Spleen (tissue), 7 donors: ENCODE measurements around the gene MYL5.
"Not testable (repeated sequence)": the region's sequence is repeated elsewhere in the genome, so short reads cannot be mapped to it uniquely, and the experiment has no call there.

Experiments used
- POLR2A ChIP-seq, 3 donors: fragments of 450-650 bp; IDR thresholded peaks; one replicate each; pipeline ENCODE4 v1.5.1; 2017; ENCODE audit warnings: antibody characterized with exemption in 3 of 3, mild to moderate bottlenecking in 1 of 3
- POLR2AphosphoS5 ChIP-seq, 3 donors: sonication (generic); formaldehyde crosslinking; IDR thresholded peaks; one replicate each; pipeline ENCODE4 v1.5.1; 2017; ENCODE audit warnings: antibody characterized with exemption in 3 of 3
- TF ChIP-seq, protein P1 (sequence below), 11 experiments: fragments of 200-600 bp in 7 of 11; fragments of 450-650 bp in 4 of 11; sonication (generic) in 4 of 11; IDR thresholded peaks in 8 of 11; conservative IDR thresholded peaks in 3 of 11; 1 replicate in 7 of 11; 2 replicates in 4 of 11; pipeline versions ENCODE4 v1.4.0 to v1.8.0; 2016 to 2021; ENCODE audit warnings: antibody characterized with exemption in 11 of 11, inconsistent platforms in 4 of 11, mild to moderate bottlenecking in 1 of 11
- donor health status: DM: no; HTN: no; CAD: no; lungs with moderate emphysema.
- donor health status: DM: no; HTN: no; CAD: no.
- donor health status: DM: no; HTN: no; CAD: no.

- TF ChIP-seq, protein P1, sequence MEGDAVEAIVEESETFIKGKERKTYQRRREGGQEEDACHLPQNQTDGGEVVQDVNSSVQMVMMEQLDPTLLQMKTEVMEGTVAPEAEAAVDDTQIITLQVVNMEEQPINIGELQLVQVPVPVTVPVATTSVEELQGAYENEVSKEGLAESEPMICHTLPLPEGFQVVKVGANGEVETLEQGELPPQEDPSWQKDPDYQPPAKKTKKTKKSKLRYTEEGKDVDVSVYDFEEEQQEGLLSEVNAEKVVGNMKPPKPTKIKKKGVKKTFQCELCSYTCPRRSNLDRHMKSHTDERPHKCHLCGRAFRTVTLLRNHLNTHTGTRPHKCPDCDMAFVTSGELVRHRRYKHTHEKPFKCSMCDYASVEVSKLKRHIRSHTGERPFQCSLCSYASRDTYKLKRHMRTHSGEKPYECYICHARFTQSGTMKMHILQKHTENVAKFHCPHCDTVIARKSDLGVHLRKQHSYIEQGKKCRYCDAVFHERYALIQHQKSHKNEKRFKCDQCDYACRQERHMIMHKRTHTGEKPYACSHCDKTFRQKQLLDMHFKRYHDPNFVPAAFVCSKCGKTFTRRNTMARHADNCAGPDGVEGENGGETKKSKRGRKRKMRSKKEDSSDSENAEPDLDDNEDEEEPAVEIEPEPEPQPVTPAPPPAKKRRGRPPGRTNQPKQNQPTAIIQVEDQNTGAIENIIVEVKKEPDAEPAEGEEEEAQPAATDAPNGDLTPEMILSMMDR (IDR thresholded peaks at IDR 0.05 in 8 of 11, conservative IDR thresholded peaks at IDR 0.05 in 3 of 11), result not testable (repeated sequence)
- not testable (repeated sequence) for TF ChIP-seq POLR2A, POLR2AphosphoS5 (IDR thresholded peaks at IDR 0.05)
Measured at GRCh38 chr4:635066-635835, 39.1 kb upstream of the MYL5 start.
